DMS53 treated with DMSO at 0.1 percent for 48 hours (cell line): ENCODE results near the gene MRPS2.

ENCODE experiments used
- DNase-seq: peaks from one replicate; lab custom pipeline; 2025; ENCODE audit not compliant: unreplicated experiment; lab: John Stamatoyannopoulos, UW

Gene MRPS2

GRCh38 chr9:135480071-135480939 lies 20.2 kb upstream of the MRPS2 start:
- peak; percentile 17 for DNase-seq

DNA sequence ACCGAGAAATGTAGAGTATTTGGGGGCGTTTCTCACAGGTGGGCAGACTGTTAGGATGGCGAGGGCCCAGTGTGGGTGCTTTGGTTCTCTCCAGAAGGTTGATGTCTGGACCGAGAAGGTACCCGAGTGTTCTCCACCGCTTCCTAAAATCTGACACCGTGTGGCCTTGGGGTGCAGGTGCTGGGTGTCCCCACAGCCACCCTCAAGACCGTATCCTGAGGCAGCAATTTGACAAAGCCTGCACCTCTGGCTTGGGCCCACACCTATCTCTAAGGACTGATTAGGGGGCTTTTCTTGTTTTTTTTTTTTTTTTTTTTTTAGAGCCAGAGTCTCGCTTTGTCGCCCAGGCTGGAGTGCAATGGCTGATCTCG lies 19.6 kb upstream of the MRPS2 start:
- DNase-seq, result no peak

DNA sequence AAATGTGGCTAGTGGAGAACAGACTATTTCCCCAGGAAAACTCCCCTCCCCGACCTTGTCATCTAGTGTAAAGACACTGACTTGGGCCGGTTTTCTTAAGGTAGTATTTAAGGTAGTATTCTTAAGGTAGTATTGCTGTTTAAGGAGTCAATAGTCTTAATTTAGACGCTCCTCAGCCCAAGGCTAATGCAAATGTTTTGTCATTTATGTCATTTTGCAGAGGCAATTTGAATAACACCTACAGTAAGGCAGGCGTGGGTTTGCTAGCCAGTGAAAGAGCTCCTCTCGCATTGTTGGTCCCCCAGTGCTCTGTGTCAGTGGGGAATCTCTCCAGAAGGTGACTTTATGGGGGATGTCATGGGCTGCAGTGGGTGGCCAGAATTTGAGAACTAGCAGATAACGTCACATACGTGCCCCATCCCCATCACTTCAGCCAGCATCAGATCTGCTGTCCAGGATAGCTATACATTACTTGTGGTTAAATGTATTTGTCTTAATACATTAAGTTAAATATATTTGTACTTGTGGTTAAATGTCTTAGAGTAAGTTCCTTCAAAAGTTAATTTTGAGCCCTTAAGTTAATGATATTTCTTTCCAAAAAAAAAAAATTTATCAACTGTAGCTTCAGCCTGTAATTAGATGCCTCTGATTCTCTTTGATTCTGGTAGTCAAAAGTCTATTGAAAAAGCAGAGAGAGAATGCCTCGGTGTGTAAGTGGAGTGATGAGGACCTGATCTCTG lies 18.3 kb upstream of the MRPS2 start:
- DNase-seq, result no peak

DNA sequence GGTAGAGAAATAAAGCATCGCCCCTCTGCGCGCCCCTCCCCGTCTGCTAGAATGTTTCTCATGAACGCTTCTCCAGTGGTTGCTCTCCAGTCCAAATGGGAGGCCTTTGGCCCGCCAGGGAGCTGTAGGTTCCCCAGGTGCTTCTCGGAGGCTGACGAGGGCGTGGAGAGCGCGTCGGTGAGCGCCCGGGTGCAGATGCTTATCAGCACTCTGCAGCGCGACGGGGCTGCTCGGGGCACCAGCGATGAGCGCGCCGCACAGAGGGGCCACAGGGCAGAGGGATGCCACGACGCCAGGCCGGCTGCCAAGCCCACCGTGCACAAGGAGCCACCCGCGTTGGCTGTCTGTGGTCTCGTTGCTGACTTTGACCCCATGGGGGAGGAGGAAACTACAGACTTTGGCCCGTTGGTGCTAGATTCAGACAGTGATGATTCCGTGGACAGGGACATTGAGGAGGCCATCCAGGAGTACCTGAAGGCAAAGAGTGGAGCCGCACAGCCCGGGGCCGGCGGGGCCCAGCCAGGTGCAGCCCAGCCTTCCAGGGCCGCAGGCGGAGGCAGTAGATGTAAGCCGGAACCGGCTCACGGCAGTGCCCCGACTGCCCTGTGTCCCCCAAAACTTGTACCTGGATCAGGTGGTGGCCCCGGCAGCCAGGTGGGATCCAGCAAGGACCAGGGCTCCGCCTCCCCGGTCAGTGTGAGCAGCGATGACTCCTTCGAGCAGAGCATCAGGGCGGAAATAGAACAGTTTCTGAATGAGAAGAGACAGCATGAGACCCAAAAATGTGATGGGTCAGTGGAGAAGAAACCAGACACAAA lies 15.8 kb upstream of the MRPS2 start:
- DNase-seq, result no peak

- DNase-seq, result no peak
Measured at GRCh38 chr9:135485385-135485784, 15.1 kb upstream of the MRPS2 start.

DNA sequence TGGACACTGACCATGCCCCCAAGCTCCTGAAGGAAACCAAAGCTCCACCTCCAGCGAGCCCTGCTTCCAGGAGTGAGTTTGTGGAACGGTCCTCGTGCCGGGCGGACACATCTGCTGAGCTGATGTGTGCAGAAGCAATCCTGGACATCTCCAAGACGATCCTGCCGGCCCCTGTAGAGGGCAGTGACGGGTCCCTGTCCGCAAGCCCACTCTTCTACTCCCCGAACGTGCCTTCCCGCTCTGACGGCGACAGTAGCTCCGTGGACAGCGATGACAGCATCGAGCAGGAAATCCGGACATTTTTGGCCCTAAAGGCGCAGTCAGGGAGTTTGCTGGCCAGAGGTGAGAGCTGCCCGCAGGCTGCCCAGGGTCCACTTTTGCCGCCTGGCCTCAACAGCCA lies 14.7 kb upstream of the MRPS2 start:
- DNase-seq, result no peak

GRCh38 chr9:135486267-135487065 lies 14.0 kb upstream of the MRPS2 start:
- DNase-seq, result no peak

DNA sequence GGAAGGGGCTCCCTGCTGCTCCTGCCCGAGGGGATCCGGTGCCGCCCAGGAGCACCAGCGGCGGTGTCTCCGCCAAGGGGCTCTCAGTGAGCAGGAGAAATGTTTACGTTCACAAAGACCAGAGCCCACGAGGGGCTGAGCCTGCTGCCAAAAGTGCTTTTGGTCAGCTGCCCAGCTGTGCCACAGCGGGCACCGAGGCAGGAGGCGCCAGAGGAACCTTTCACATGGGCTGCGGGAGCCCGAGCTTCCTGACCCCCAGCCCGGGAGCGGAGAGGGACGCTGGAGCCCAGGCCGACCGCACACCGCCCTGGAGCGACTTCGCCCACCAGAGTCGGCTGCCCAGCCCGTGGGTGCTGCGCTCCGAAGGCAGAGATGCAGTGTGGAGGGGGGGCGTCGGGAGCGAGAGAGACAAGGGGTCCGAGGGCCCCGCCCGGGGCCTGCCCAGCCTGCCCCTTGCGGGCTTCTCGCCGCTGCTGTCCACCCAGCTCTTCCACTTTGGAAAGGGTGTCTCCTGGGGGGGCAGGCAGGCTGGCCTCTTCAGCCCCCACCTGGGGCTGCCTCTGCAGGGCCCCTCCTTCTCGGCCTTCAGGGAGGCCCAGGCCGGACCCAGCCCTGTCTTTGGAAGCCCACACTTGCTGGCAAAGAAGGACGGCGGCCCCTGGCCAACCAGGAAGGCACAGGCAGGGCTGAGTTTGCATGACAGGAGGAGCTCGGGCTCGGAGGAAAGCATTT lies 13.0 kb upstream of the MRPS2 start:
- DNase-seq, result no peak

DNA sequence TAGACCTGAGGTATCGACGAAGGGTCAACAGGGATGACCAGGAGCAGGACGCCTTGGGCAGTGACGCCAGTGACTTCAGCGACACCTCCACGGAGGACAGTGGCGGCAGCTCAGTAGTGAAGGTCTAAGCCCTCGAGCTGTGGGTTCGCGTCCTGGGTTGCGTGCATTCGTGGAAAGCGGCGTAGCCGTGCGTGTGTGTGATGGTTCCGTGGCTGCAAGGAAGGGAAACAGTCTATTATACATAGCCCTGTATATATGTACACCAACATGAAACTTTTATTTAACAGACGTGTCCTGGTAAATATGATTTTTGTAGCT lies 12.5 kb upstream of the MRPS2 start:
- no peak for DNase-seq

GRCh38 chr9:135488527-135488926 lies 12.0 kb upstream of the MRPS2 start:
- DNase-seq, result no peak

DNA sequence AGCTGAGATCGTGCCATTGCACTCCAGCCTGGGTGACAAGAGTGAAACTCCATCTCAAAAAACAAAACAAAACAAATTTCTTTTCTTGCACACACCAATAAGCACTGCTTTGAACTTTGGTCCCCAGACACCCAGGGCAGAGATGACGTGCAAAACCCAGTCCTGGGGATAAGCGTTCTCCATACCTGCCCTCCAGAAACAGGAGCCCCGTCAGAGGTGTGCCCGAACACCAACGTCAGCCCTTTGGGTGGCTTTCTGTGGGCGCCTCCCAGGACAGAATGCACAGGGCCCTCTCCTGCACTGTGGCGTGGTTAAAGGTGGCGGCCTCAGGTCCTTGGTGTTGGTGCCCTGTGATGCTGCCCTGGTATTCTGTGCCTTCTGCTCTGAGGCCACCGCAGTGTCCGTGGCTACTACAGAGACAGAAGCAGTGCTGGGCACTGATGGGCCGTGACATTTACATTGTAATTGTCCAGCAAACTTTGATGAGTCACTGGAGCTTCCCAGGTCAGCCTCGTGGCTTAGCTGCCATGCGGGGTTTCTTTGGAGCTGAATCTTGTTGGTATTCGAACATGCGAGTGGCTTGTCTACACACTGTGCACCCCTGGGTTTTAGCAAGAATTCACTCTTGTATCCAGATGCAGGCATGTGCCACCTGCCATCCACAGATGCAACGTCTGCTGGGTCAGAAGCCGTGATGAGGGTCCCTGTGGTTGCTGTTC lies 11.1 kb upstream of the MRPS2 start:
- no peak for DNase-seq

DNA sequence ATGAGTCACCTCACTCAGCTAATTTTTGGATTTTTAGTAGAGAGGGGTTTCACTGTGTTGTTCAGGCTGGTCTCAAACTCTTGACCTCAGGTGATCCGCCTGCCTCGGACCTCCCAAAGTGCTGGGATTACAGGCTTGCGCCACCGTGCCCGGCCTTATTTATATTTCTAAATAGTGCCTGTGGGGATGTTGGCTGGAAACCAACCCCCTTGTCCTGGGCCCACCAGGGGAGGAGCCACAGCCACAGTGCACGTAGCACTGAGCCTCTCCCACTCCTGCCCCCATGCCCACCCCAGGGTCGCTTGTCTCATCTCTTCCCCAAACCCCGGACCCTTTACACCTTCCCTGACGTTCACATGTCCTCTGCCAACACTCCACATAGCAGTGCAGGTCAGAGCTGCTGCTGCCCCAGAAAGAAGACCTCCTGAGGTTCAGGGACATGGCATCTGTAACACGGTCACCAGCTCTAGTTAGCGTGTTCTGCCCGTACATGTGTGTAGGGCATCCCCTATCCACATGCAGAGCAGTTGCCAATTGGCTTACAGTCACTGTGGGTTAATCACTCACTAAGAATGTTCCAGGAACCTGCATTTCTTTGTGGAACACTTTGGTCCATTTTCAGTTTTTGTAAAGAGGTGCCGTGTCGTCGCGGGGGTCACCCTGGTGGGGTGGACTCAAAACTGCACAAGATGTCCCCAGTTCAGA lies 10.2 kb upstream of the MRPS2 start:
- no peak for DNase-seq

DNA sequence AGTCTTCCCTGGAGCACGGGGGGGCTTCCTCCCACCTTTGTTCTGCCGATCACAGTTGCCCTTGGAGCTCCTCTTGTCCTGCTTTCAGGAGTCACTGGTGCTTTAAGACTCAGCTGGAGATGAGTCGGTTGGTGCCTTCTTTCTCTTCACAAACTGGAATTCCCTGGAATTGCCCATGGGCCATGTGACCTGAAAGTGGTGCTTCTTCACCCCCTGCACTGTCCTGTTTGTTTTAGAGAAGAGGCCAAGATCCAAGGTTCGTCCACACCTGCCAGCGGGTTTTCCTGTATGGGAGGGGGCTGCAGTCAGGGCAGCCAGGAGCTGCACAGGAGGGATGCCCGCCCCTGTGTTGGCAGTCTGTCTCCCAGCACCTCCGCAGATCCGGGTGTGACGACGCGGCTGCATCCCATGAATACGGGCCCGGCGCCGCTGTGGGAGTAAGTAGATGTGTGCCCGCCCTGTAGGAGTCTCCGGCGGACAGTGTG lies 9.5 kb upstream of the MRPS2 start:
- DNase-seq, result no peak

- no peak for DNase-seq
Measured at GRCh38 chr9:135491764-135492163, 8.7 kb upstream of the MRPS2 start.

DNA sequence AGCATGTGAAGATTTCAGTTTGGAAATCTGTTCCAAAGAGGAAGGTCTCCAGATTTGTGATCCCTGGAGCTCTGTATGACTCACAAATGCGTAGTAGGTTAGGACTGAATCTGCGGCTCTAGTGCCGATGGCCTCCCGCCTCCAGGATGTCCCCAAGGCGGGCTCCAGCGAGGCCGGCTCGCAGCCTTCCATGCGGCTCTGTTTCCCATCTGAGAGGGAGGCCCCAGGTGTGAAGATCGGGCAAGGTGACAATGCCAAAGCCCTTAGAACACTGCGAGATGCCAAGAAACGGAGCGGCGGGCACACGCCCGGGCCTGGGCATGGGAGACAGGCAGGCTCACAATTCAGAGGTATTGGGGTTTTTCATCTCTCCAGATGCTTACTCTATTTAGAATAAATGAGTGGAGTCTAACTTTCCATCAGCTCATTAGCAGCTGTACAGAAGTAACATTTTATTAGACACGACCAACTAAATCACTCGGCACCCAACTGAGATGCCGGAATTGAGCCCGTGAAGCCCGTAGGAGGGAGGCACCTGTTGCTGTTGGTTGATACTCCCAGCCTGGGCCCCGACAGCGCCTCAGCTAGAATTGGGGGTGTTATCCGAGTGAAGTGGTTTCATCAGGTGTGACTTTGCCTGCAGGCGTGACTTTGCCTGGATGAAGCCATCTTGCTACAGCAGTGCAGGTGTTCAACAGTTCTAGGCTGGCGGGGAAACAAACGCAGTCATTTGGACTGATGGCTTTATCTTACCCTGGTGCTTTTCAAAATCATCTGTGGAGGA lies 7.4 kb upstream of the MRPS2 start:
- DNase-seq, result no peak

DNA sequence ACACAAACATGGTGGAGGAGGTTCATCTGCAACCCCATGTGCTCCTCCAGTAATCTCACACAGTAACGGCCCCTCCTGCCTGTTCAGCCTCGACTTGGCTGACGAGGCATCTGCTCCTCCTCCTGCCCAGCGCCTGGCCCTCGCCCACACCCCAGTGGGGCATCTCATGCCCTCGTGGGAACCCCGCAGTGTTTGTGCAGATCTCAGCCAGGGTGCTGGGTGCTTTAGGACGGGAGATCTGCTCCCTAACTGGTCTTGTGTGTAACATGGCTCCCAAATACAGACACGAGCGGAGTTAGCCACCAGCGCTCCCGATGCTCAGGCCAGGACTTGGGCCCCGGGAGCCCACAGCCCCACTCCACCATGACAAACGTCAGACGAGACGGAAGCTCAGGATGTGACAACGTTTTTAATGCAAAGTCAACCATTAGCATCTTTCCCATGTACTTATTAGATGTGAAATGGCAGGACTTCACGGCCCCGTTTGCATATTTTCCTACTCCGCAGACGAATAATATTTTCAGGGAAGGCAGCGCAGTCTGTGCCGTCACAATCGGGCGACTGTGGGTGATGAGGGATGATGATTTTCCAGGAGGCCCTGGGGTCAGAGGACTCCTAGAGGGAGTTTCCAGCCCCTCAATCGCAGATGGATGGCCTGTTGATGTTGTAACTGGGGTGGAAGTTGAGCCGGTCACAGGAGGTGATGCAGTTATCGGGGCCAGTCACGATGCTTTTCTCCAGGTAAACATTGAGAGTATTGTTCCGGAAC lies 5.5 kb upstream of the MRPS2 start:
- DNase-seq, result no peak

GRCh38 chr9:135498381-135499126 lies 1.9 kb upstream of the MRPS2 start:
- no peak for DNase-seq
